T-cell (primary cell): ENCODE data around the gene SPACA4. TPM values are rescaled to one million over a fixed set of nuclear protein-coding genes. Genes with fewer than 3 reads are reported as not detected.
A peak's percentile ranks its signal among the peaks of the same experiment; 100 is the strongest.

Experiments
- ATAC-seq, 4 experiments: fragments of 200-7000 bp in 3 of 4; fragments of 150-1000 bp in 1 of 4; cut with Tn5 transposase; replicated peaks in 1 of 4; 1 replicate in 3 of 4; 2 replicates in 1 of 4; pipeline ENCODE4 v1.10.0; 2021; ENCODE audit warnings: moderate library complexity in 3 of 4, mild to moderate bottlenecking in 2 of 4, moderate number of reproducible peaks in 1 of 4
- CTCF ChIA-PET, 2 donors: fragments of 300-600 bp; sonication (Branson Sonifier 250); formaldehyde crosslinking; loops; one replicate each; lab custom pipeline; 2022; ENCODE audit warnings: antibody characterized with exemption in 2 of 2; lab: Charles Lee
- POLR2A ChIA-PET, 2 donors: fragments of 300-600 bp; sonication (Branson Sonifier 250); formaldehyde crosslinking; loops; one replicate each; lab custom pipeline; 2022; ENCODE audit warnings: antibody characterized with exemption in 2 of 2; lab: Charles Lee
- DNase-seq, 35 experiments: peaks; one replicate each; pipeline versions ENCODE4 v3.0.0 to v3.0.0-alpha.2; 2013 to 2023
- H3K27ac ChIP-seq: one replicate; pipeline ENCODE4 v1.5.1; 2013; ENCODE audit warnings: low read length
- H3K27me3 ChIP-seq, 2 experiments: replicated peaks in 1 of 2; 1 replicate in 1 of 2; 2 replicates in 1 of 2; pipeline versions ENCODE4 v1.6.1 to v1.7.0; 2013; ENCODE audit warnings: low read length in 1 of 2, mixed read lengths in 1 of 2; ENCODE audit not compliant: control insufficient read depth in 2 of 2, insufficient read depth in 2 of 2; ENCODE audit errors: extremely low read depth in 1 of 2
- H3K36me3 ChIP-seq, 2 donors: 1 replicate in 1 of 2; 2 replicates in 1 of 2; pipeline versions ENCODE4 v1.6.1 to v1.7.0; 2013; ENCODE audit warnings: low read length in 1 of 2; ENCODE audit not compliant: control insufficient read depth in 2 of 2, insufficient read depth in 1 of 2; ENCODE audit errors: extremely low read depth in 1 of 2
- H3K4me1 ChIP-seq, 2 experiments: 1 replicate in 1 of 2; 2 replicates in 1 of 2; pipeline versions ENCODE4 v1.6.1 to v1.7.0; 2013; ENCODE audit warnings: low read length in 2 of 2, mixed read lengths in 1 of 2; ENCODE audit not compliant: insufficient read depth in 2 of 2, control insufficient read depth in 1 of 2; ENCODE audit errors: extremely low read depth in 1 of 2
- H3K4me3 ChIP-seq, 2 donors: 1 replicate in 1 of 2; 2 replicates in 1 of 2; pipeline versions ENCODE4 v1.5.1 to v1.7.0; 2013; ENCODE audit warnings: mild to moderate bottlenecking in 2 of 2, low read length in 1 of 2, moderate library complexity in 1 of 2; ENCODE audit not compliant: control insufficient read depth in 1 of 2; ENCODE audit errors: extremely low read depth in 1 of 2
- H3K9me3 ChIP-seq: 2 replicates; pipeline ENCODE4 v1.7.0; 2013
- H3K27ac Mint-ChIP-seq, 2 donors: one replicate each; pipeline ENCODE4 v1.8.0; 2020 to 2021; ENCODE audit warnings: mild to moderate bottlenecking in 2 of 2, mixed read lengths in 2 of 2
- H3K27me3 Mint-ChIP-seq, 2 donors: one replicate each; pipeline ENCODE4 v1.8.0; 2021 to 2022; ENCODE audit warnings: mixed read lengths in 2 of 2
- H3K36me3 Mint-ChIP-seq: one replicate; pipeline ENCODE4 v1.8.0; 2021; ENCODE audit warnings: mixed read lengths
- H3K4me1 Mint-ChIP-seq, 3 donors: one replicate each; pipeline ENCODE4 v1.8.0; 2020 to 2022; ENCODE audit warnings: mixed read lengths in 3 of 3, mild to moderate bottlenecking in 1 of 3
- H3K4me3 Mint-ChIP-seq, 3 donors: one replicate each; pipeline ENCODE4 v1.8.0; 2020 to 2022; ENCODE audit warnings: mild to moderate bottlenecking in 3 of 3, mixed read lengths in 3 of 3, moderate library complexity in 3 of 3
- H3K9me3 Mint-ChIP-seq, 3 donors: one replicate each; pipeline ENCODE4 v1.8.0; 2020 to 2022; ENCODE audit warnings: mixed read lengths in 3 of 3
- WGBS: methylation state at CpG from one replicate; pipeline ENCODE4 v1.1.5; 2013; ENCODE audit warnings: missing lambda C conversion rate; ENCODE audit not compliant: insufficient coverage; 5-methylcytosine and 5-hydroxymethylcytosine counted together
- total RNA-seq, 35 experiments: library from RNA in 6 of 35; stranded (reverse) in 6 of 35; fragments of 120-200 nt in 1 of 35; gene quantifications; one replicate each; pipeline versions ENCODE4 v1.2.1 to v1.2.4 and lab custom pipeline; 2013 to 2026

SPACA4 gene
- total RNA-seq, 5 donors from 2014 or later (not counting 1 experiment from before 2014, with no cell fraction given), result not detected

DNA sequence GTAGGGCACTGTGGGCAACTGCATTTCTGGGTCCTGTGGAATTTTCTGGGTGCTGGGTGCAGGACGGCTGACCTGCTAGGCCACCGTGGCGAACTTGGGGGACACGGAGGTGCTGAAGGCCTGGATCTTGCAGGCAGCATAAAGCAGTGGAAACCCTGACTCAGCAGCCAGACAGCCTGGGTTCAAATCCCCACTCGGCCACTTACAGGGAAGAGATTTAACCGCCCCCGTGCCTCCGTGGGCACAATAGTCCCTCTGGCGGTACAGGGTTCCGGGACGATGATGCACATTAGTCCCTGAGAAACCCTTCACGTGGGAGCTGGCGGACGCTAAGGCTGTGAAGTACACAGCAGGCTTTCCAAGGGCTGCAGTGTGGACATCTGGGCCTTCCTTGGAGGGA lies 5.3 kb downstream of the SPACA4 start:
- no peak overlapping the region for H3K27ac Mint-ChIP-seq
- CTCF ChIA-PET, result no interaction called here
- DNase-seq (no peak), ATAC-seq (no peak)
- WGBS, result 90% methylated on average over 13 of the region's 14 CpGs
- no peak overlapping the region for H3K27ac ChIP-seq
- POLR2A ChIA-PET, result interaction anchor here in 1 of 2 donors (0.6 kb wide), 1 partner anchor 324 kb away, joined by 7 read pairs; no protein-coding TSS in a partner anchor
- H3K9me3 Mint-ChIP-seq, result no peaks in the 10 kb centered on the region
- H3K27me3 Mint-ChIP-seq, result no peaks in the 10 kb centered on the region
- H3K4me3 ChIP-seq, result no peak overlapping the region
- H3K4me1 ChIP-seq, result peaks cover 0 to 27% of the 10 kb centered on the region in 2 experiments
- H3K4me1 Mint-ChIP-seq, result peaks cover 8 to 15% (median 12%) of the 10 kb centered on the region in 3 donors
- H3K36me3 Mint-ChIP-seq, result peaks cover 13% of the 10 kb centered on the region
- H3K36me3 ChIP-seq, result peaks cover 18 to 22% of the 10 kb centered on the region in 2 donors
- H3K4me3 Mint-ChIP-seq, result no peak overlapping the region
- no peaks in the 10 kb centered on the region for H3K27me3 ChIP-seq
- no peaks in the 10 kb centered on the region for H3K9me3 ChIP-seq

DNA sequence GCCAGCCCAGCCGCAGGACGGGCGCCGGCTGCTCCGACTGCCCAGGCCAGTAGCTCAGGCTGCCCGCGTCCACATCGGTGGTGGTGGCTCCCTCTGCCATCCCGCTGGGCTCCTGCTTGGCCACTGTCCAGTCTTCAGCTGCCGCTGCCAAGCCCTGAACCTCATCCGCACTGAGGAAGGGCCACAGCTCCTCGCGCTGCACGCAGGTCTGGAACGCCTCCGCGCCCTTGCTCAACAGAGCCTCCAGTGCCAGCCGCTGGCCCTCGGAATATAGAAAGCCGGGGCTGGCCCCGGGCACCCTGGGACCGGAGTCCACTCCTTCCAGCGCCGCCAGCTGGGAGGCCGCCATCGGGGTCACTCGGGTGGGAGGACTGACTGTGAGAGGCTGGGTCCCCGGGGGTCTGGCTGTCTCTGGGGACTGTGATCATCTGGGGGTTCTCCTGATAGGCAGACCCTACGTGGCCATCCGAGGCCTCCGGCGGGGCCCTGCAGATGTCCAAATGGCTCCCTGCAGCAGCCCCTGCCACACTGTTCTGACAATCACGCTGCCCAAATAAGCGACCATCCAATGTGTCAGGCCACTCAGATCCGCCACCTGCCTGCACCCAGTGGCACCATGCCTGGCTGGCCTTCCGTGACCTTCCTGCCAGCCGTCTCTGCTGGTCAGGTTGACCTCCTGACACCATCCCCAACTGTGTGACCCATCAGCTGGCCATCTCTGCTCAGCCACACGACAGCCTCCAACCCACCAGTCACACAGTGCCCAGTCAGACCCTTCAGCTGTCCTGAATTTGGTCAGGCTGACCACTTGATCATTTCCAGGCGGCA lies 6.7 kb downstream of the SPACA4 start:
- DNase-seq (no peak), ATAC-seq (peak in 1 of 4 experiments; percentile 4)
- 91% methylated on average over 31 of the region's 39 CpGs for WGBS
- ChIA-PET POLR2A (no interaction called here), CTCF (interaction anchor here in 1 of 2 donors (0.7 kb wide), 1 partner anchor 143 kb away, joined by 4 read pairs; no protein-coding TSS in a partner anchor)
- Histone ChIP-seq H3K4me3 (no peak overlapping the region), H3K36me3 (peaks cover 21 to 31% of the 10 kb centered on the region in 2 donors), H3K9me3 (no peaks in the 10 kb centered on the region), H3K27ac (no peak overlapping the region), H3K4me1 (peaks cover 11 to 41% of the 10 kb centered on the region in 2 experiments), H3K27me3 (no peaks in the 10 kb centered on the region)
- no peak overlapping the region for H3K4me3 Mint-ChIP-seq
- peak overlapping the region in 1 of 2 donors; percentile 48 for H3K27ac Mint-ChIP-seq
- H3K4me1 Mint-ChIP-seq, result peaks cover 22 to 27% (median 25%) of the 10 kb centered on the region in 3 donors
- no peaks in the 10 kb centered on the region for H3K27me3 Mint-ChIP-seq
- H3K9me3 Mint-ChIP-seq, result no peaks in the 10 kb centered on the region
- peaks cover 15% of the 10 kb centered on the region for H3K36me3 Mint-ChIP-seq

DNA sequence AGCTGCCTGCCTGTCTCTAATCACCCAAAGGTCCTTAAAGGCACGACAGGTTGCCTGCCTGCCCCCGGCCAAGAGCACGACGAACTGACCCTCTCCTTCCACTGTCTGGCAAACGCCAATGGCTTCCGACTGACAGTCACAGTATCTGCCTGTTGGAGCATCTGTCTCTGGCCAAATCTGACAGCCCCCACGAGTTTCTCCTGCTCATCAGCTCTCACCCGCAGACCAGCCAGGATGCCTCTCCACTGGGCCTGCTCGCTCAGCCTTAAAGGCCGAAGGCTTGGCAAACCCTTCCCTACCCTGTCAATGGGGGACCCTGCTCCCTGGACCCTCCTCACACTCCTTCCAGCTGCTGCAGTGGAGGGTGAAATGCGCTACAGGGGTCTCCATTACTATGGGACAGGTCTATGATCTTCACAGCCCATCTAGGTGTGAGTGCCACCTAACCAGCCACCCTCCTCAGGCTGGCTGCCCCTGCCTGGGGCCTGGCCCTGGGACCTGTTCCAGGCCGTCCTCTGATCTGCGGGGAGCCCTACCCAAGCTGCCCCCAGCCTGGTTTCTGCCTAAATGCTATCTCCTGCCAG lies 7.4 kb downstream of the SPACA4 start:
- peaks cover 0 to 2% of the 10 kb centered on the region in 2 experiments for H3K27me3 ChIP-seq
- H3K36me3 ChIP-seq, result peaks cover 21 to 31% of the 10 kb centered on the region in 2 donors
- POLR2A ChIA-PET, result no interaction called here
- Mint-ChIP-seq H3K9me3 (no peaks in the 10 kb centered on the region), H3K4me1 (peaks cover 24 to 30% (median 27%) of the 10 kb centered on the region in 3 donors), H3K27ac (peak overlapping the region; percentile 31 to 48), H3K27me3 (no peaks in the 10 kb centered on the region), H3K36me3 (peaks cover 19% of the 10 kb centered on the region), H3K4me3 (no peak overlapping the region)
- CTCF ChIA-PET, result no interaction called here
- no peak overlapping the region for H3K27ac ChIP-seq
- H3K4me3 ChIP-seq, result no peak overlapping the region
- DNase-seq (no peak), ATAC-seq (no peak)
- H3K4me1 ChIP-seq, result peaks cover 13 to 39% of the 10 kb centered on the region in 2 experiments
- H3K9me3 ChIP-seq, result no peaks in the 10 kb centered on the region
- WGBS, result 91% methylated on average over 13 of the region's 13 CpGs

DNA sequence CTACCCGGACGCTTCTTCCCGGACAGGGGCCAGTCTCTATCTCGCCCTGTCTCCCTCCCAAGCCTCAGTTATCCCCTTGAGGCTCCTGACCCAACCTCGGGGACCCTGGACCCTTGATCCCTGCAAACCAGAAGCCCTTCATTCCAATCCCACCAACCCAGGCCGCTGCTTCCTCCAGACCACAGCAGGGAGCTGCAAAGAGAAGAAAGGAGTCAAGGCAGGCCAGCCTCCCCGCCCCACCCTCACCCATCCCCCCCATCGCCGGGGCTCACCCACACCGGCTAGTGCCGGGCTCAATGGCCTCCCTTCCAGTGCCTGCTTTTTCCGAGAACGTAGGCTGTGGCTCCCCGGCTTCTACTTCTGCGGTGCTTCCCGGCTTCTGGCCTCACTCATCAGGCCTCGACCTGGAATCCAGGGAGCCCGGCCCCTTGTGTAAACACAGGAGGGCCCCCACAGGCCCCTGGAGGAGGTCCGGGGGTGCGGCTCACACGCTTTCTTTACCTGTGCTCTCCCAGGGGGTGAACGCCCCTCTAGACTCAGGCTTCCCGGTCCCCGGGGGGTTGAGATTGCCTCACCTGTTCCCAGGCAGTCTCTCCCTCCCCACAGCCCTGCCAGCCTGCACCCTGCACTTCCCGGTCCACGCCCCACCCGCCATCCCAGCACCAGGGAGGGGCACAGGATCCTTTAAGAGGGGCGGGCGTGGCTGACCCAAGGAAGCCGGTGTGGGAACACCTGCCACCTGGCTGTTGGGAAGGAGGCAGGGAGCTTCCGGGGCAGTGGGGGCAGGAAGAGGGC lies 8.1 kb downstream of the SPACA4 start, which contains the start of gene FAM83E:
Gene FAM83E, minus strand, starts transcription at position 641 of the 795 bp plus-strand sequence. CDS start 1,704 bp downstream, outside the sequence.
- no peaks in the 10 kb centered on the region for H3K9me3 ChIP-seq
- Mint-ChIP-seq H3K4me1 (peaks cover 26 to 35% (median 29%) of the 10 kb centered on the region in 3 donors), H3K36me3 (peaks cover 21% of the 10 kb centered on the region), H3K27ac (peak within 1 kb of the TSS; percentile 31 to 48), H3K27me3 (no peaks in the 10 kb centered on the region), H3K4me3 (no peak within 1 kb of the TSS), H3K9me3 (no peaks in the 10 kb centered on the region)
- ChIA-PET CTCF (no interaction called here), POLR2A (no interaction called here)
- H3K27me3 ChIP-seq, result peaks cover 0 to 2% of the 10 kb centered on the region in 2 experiments
- H3K36me3 ChIP-seq, result peaks cover 21 to 31% of the 10 kb centered on the region in 2 donors
- ATAC-seq (no peak), DNase-seq (no peak)
- H3K4me3 ChIP-seq, result no peak within 1 kb of the TSS
- 73% methylated on average over 14 of the region's 31 CpGs for WGBS
- peaks cover 13 to 39% of the 10 kb centered on the region in 2 experiments for H3K4me1 ChIP-seq
- H3K27ac ChIP-seq, result no peak within 1 kb of the TSS

DNA sequence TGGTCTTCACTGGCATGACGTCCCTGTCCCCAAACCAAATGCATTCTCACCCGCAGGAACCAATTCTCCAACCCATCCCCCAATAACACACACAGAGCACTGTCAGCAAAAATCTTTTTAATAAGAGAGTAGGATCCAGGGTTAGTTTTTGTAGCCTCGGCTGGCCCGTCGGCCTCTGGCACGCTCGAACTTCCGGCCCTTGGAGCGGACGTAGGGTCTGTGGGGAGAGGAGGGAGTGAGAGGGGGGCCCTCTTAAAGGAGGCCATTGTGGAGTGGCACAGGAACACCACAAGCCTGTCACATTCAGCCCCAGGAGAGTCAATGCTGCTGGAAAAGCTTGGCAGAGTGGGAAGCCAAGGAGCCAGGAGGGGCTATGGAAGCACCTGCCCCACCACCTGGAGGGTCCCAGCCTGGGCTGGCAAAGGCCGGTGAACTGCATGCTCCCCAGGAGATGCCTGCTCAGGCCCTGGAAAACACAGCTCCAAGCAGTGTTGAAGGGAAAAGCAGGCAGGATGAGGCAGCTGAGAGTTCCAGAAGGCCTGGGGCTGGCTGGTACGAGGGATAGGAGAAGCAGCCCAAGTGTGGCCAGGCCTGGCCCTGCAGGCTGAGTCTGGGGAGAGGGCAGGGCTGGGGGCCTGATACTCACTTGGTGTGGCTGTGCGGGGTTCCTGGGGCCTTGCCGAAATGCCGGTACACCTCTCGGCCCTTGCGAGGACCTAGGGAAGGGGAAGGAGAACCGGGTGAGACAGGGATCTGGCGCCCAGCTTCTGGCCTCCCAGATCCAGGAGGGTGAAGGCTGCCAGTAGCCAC lies 8.9 kb downstream of the SPACA4 start:
- POLR2A ChIA-PET, result no interaction called here
- H3K9me3 ChIP-seq, result no peaks in the 10 kb centered on the region
- WGBS, result 95% methylated on average over 17 of the region's 19 CpGs
- no peak overlapping the region for H3K27ac ChIP-seq
- Mint-ChIP-seq H3K27me3 (no peaks in the 10 kb centered on the region), H3K4me1 (peaks cover 29 to 42% (median 35%) of the 10 kb centered on the region in 3 donors), H3K27ac (peak overlapping the region in 1 of 2 donors; percentile 23), H3K9me3 (no peaks in the 10 kb centered on the region), H3K36me3 (peaks cover 22% of the 10 kb centered on the region), H3K4me3 (no peak overlapping the region)
- CTCF ChIA-PET, result no interaction called here
- H3K4me1 ChIP-seq, result peaks cover 13 to 47% of the 10 kb centered on the region in 2 experiments
- peaks cover 21 to 31% of the 10 kb centered on the region in 2 donors for H3K36me3 ChIP-seq
- H3K27me3 ChIP-seq, result peaks cover 0 to 2% of the 10 kb centered on the region in 2 experiments
- H3K4me3 ChIP-seq, result no peak overlapping the region
- ATAC-seq (no peak), DNase-seq (no peak)
